Activated CD4-positive, alpha-beta T cell treated with anti-CD3 and anti-CD28 coated beads, Interleukin-2, amount 50 U/mL, for 48 hours (primary cell): ENCODE measurements around the gene NBEAL2.
"Not testable (repeated sequence)": the region's sequence is repeated elsewhere in the genome, so short reads cannot be mapped to it uniquely, and the experiment has no call there.

Source experiments
- DNase-seq, 2 experiments: peaks; one replicate each; pipeline ENCODE4 v3.0.0-alpha.2; 2020

Gene NBEAL2

GRCh38 chr3:46962990-46963389, 16.5 kb upstream of the NBEAL2 start:
- DNase-seq = no peak

- not testable (repeated sequence) for DNase-seq
Measured at GRCh38 chr3:46964038-46964590, 15.4 kb upstream of the NBEAL2 start.

- peak; percentile 26 to 47 for DNase-seq
Measured at GRCh38 chr3:46965151-46965550, 14.3 kb upstream of the NBEAL2 start.

GRCh38 chr3:46966811-46967210, 12.7 kb upstream of the NBEAL2 start:
- DNase-seq = no peak

GRCh38 chr3:46968783-46969428, 10.6 kb upstream of the NBEAL2 start:
- no peak for DNase-seq

- no peak for DNase-seq
Measured at GRCh38 chr3:46970391-46971091, 8.9 kb upstream of the NBEAL2 start.

- DNase-seq = no peak
Measured at GRCh38 chr3:46971151-46971550, 8.3 kb upstream of the NBEAL2 start.

GRCh38 chr3:46971742-46972141, 7.7 kb upstream of the NBEAL2 start:
- DNase-seq = no peak

GRCh38 chr3:46972396-46972795, 7.1 kb upstream of the NBEAL2 start:
- DNase-seq = no peak

- DNase-seq = no peak
Measured at GRCh38 chr3:46974421-46975171, 4.9 kb upstream of the NBEAL2 start.

- DNase-seq = peak; percentile 89 to 93
Measured at GRCh38 chr3:46976326-46977190, 2.9 kb upstream of the NBEAL2 start, which contains the start of gene CCDC12. CCDC12 (minus strand) TSS chr3:46976745; CDS start chr3:46976732, 13 bp downstream.

GRCh38 chr3:46977811-46978195, 1.7 kb upstream of the NBEAL2 start:
- no peak for DNase-seq

GRCh38 chr3:46978381-46978780, 1.1 kb upstream of the NBEAL2 start:
- DNase-seq = no peak

- no peak for DNase-seq
Measured at GRCh38 chr3:46979958-46980497, 562 bp downstream of the NBEAL2 start.

- no peak for DNase-seq
Measured at GRCh38 chr3:46981932-46982471, 2.5 kb downstream of the NBEAL2 start.

- DNase-seq = no peak
Measured at GRCh38 chr3:46982546-46982945, 3.1 kb downstream of the NBEAL2 start.

GRCh38 chr3:46984591-46985459, 5.4 kb downstream of the NBEAL2 start:
- DNase-seq = no peak

- DNase-seq = no peak
Measured at GRCh38 chr3:46985588-46985987, 6.1 kb downstream of the NBEAL2 start.

GRCh38 chr3:46986055-46986730, 6.7 kb downstream of the NBEAL2 start:
- no peak for DNase-seq

- no peak for DNase-seq
Measured at GRCh38 chr3:46986782-46987310, 7.4 kb downstream of the NBEAL2 start.
